ENCODE results near the gene PCGF1.
A peak's percentile ranks its signal among the peaks of the same experiment; 100 is the strongest.

PCGF1 gene

GRCh38 chr2:74507145-74507925 is at the start of gene PCGF1:
PCGF1 (minus strand) TSS chr2:74507695; CDS start chr2:74507668, 27 bp downstream.
- DNase-seq (ENCODE audit: low read depth): peak; percentile 99

GRCh38 chr2:74556831-74557370 is 49.4 kb upstream of the PCGF1 start:
- no peak for DNase-seq (ENCODE audit: low read depth)

GRCh38 chr2:74556159-74556558 is 48.7 kb upstream of the PCGF1 start:
- DNase-seq (ENCODE audit: low read depth): no peak

GRCh38 chr2:74555610-74556103 is 48.2 kb upstream of the PCGF1 start:
- DNase-seq (ENCODE audit: low read depth): no peak

- no peak for DNase-seq (ENCODE audit: low read depth)
Measured at GRCh38 chr2:74554820-74555531, 47.5 kb upstream of the PCGF1 start.

- peak; percentile 89 for DNase-seq (ENCODE audit: low read depth)
Measured at GRCh38 chr2:74553892-74554819, 46.7 kb upstream of the PCGF1 start, which contains the start of the genes DOK1 and LOXL3. DOK1 (plus strand) TSS chr2:74554720; CDS start chr2:74554755, 35 bp downstream. LOXL3 (minus strand) TSS chr2:74553942; CDS start chr2:74552634, 1,308 bp downstream.

GRCh38 chr2:74552914-74553811 is 45.7 kb upstream of the PCGF1 start:
- no peak for DNase-seq (ENCODE audit: low read depth)

- DNase-seq (ENCODE audit: low read depth): no peak
Measured at GRCh38 chr2:74551942-74552913, 44.7 kb upstream of the PCGF1 start.

GRCh38 chr2:74551530-74551929 is 44.0 kb upstream of the PCGF1 start:
- no peak for DNase-seq (ENCODE audit: low read depth)

- DNase-seq (ENCODE audit: low read depth): no peak
Measured at GRCh38 chr2:74550231-74550630, 42.7 kb upstream of the PCGF1 start.

- peak; percentile 80 for DNase-seq (ENCODE audit: low read depth)
Measured at GRCh38 chr2:74548900-74549826, 41.7 kb upstream of the PCGF1 start.

- DNase-seq (ENCODE audit: low read depth): no peak
Measured at GRCh38 chr2:74548285-74548899, 40.9 kb upstream of the PCGF1 start.

- DNase-seq (ENCODE audit: low read depth): no peak
Measured at GRCh38 chr2:74546004-74546403, 38.5 kb upstream of the PCGF1 start.

GRCh38 chr2:74544634-74545033 is 37.1 kb upstream of the PCGF1 start:
- DNase-seq (ENCODE audit: low read depth): peak; percentile 31

GRCh38 chr2:74542978-74543377 is 35.5 kb upstream of the PCGF1 start:
- no peak for DNase-seq (ENCODE audit: low read depth)

- no peak for DNase-seq (ENCODE audit: low read depth)
Measured at GRCh38 chr2:74540291-74540690, 32.8 kb upstream of the PCGF1 start.

GRCh38 chr2:74538881-74539339 is 31.4 kb upstream of the PCGF1 start:
- DNase-seq (ENCODE audit: low read depth): no peak

GRCh38 chr2:74537140-74537539 is 29.6 kb upstream of the PCGF1 start:
- DNase-seq (ENCODE audit: low read depth): no peak
